Liver (tissue), 3 donors: ENCODE measurements around the gene VASP.

Source experiments
- ATF3 ChIP-seq: IDR thresholded peaks from 2 replicates; pipeline ENCODE4 v1.6.1; 2016; ENCODE audit warnings: antibody characterized with exemption
- CTCF ChIP-seq: fragments of 150-350 bp; IDR thresholded peaks from 2 replicates; pipeline ENCODE4 v1.5.1; 2017; ENCODE audit warnings: improper control_type of control experiment, low read depth, low read length; ENCODE audit not compliant: missing input control
- FOXA1 ChIP-seq: IDR thresholded peaks from 2 replicates; pipeline ENCODE4 v1.6.1; 2016; ENCODE audit warnings: antibody characterized with exemption
- GABPA ChIP-seq, 2 donors: IDR thresholded peaks in 1 of 2; conservative IDR thresholded peaks in 1 of 2; 2 replicates each; pipeline ENCODE4 v1.6.1; 2016; ENCODE audit warnings: antibody characterized with exemption in 2 of 2, mild to moderate bottlenecking in 1 of 2, moderate library complexity in 1 of 2
- RAD21 ChIP-seq, 2 donors: IDR thresholded peaks; 2 replicates each; pipeline ENCODE4 v1.6.1; 2016; ENCODE audit warnings: antibody characterized with exemption in 2 of 2, mild to moderate bottlenecking in 2 of 2
- REST ChIP-seq: IDR thresholded peaks from 2 replicates; pipeline ENCODE4 v1.6.1; 2016; ENCODE audit warnings: antibody characterized with exemption, mild to moderate bottlenecking
- RXRA ChIP-seq, 2 donors: IDR thresholded peaks; 2 replicates each; pipeline ENCODE4 v1.6.1; 2017 to 2018; ENCODE audit warnings: antibody characterized with exemption in 2 of 2, mild to moderate bottlenecking in 1 of 2
- TAF1 ChIP-seq: conservative IDR thresholded peaks from 2 replicates; pipeline ENCODE4 v1.6.1; 2016; ENCODE audit warnings: antibody characterized with exemption, mild to moderate bottlenecking
- donor health status: healthy.
- donor health status: healthy.

- no peak for TF ChIP-seq CTCF
- no peak for TF ChIP-seq ATF3
- no peak for TF ChIP-seq RAD21 (IDR thresholded peaks at IDR 0.05)
- TF ChIP-seq TAF1: no peak
- TF ChIP-seq FOXA1: no peak
- no peak for TF ChIP-seq GABPA (IDR thresholded peaks at IDR 0.05 in 1 of 2, conservative IDR thresholded peaks at IDR 0.05 in 1 of 2)
- no peak for TF ChIP-seq RXRA (IDR thresholded peaks at IDR 0.05)
- no peak for TF ChIP-seq REST
Measured at GRCh38 chr19:45492137-45492626, 15.1 kb upstream of the VASP start.
